ENCODE measurements around the gene CCL3.
"Not testable (repeated sequence)": the region's sequence is repeated elsewhere in the genome, so short reads cannot be mapped to it uniquely, and the experiment has no call there.

CCL3 gene

DNA sequence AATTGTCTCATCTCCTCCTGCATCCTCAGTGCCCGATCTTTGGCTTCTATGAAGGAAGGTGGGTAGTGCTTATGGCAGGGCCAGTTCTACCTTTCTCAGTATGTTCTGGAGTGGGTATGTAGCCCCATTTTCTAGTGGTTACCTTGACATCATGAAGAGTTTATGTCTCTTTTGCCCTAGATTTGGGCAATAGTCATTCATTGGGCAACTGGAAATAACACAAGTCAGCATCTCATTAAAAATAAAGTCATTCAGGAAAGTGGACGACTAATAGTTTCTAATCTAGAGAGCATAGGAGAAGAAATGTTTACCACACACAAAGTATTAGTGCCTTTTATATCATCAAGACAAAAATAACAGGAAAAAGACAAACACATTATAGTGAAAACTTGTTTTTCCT lies 6.3 kb downstream of the CCL3 start:
- not testable (repeated sequence) for DNase-seq

DNA sequence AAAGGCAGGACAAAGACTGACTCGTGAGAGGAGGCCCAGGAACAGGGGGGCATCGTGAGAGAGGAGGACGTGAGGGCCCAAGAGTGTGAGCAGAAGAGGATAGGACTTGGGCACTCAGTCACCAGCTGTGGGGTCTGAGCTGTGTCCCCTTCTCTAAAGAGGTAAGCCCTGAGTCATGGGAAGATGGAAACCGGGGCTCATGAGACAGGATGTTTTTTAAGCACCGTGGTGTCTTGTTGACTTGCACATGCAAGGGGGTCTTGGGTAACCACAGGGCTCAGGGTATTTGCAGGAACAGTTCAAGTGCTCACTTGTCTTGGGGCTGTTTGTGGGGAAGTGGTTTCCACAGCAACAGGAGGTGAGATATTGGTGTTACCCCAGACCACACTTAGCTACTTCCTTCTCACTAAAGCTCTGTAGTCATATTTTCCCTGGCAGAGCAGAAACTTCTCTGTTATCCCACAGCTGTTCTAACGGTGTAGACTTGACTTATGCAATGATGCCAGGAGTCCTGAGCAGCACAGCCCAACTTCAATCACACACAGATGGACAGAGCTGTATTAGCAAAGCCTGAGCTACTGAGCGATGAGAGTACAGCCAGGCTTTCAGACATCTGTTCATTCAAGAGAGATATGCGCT lies 7.3 kb downstream of the CCL3 start:
- not testable (repeated sequence) for DNase-seq

DNA sequence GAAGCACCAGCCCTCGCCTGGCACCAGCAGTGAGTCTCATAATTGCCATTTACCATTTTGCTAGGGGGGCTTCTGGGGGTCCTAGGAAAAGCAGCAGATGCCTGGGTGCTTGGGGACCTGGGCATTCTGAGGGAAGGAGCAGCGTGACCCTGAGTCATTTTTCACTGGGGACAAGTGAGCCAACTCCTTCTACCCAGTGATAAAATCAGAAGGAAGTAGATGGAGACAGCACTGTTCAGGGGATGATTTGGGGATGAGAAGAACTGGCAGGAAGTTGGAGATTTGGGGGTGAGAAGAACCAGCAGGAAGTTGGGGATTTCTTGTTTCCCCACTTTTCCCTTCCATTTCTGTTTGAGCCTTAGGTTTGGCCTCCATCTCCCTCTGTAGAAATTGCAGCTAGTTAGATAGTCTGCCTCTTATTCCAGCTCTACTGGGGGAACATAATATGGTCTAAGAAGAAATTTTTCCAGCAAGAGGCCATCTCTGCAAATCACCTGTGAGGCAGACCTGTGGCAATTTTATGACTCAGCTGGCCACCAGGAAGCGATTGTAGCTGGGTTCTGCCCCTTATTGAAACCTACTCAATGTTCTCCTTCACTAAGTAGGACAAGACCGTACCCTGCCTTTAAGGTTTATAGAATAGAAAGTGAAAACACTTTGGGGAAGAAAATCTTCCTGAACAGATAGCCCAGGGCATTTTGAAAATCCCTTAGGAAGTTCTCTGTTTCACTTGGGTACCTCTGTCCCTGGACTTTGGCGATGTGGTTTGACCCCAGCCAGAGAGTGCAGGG lies 8.1 kb downstream of the CCL3 start:
- not testable (repeated sequence) for DNase-seq

DNA sequence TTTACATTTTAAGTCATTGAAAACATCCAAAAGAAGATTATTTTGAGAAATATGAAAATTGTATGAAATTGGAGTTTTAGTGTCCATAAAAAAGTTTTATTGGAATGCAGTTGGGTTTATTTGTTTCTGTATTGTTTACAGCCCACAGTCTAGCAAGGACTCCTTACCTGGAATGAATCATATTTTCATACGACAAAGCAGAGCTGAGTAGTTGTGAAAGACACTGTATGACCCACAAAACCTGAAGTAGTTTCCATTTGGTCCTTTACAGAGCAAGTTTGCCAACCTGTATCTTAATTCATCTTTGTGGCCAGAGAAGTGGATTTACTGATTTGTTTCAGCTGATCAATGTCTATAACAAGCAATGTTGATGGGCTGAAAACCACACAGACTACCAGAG lies 15.6 kb downstream of the CCL3 start:
- DNase-seq = no peak

DNA sequence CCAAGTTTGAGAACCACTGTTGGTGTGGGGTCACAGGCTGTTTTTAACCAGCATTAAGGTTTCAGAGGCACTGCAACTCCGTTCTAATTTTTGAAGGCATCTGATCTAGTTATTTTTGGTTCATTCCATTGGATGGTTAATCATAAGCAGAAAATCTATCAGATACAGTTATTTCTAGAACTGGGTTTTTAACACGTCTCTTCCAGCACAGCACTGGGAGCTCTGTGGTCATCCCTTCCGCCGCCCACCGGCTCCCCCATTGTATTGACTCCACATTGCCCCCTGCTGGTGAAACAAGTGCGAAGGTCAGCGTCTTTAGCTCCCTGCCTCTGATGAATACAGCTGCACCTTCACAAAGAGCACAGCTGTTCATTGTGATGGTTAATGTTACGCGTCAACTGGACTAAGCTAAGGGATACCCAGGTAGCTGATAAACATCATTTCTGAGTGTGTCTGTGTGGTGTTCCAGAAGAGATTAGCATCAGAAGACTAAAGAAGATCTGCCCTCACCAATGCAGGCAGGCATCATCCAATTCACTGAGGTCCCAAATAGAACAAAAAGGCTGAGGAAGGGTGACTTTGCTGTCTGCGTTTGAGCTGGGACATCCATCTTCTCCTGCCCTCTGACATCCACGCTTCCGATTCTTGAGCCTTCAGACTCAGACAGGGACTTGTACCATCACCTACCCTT lies 17.4 kb downstream of the CCL3 start:
- no peak for DNase-seq

DNA sequence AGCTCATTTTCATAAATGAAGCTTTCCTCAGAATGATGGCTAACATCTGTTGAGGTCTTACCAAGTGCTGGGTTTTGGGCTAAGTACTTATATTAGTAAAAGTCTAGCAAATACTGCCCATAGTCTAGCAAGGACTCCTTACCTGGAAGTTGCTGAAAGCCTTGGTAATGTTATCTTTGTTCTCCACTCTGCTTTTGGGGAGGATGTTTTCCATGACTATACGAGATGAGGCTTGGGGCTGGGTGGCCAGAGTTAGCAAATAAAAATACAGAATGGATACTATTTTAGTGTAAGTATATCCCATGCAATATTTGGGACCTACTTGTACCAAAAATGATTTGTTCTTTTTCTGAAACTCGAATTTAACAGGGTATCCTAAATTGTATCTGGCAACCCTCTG lies 18.2 kb downstream of the CCL3 start:
- DNase-seq = no peak

DNA sequence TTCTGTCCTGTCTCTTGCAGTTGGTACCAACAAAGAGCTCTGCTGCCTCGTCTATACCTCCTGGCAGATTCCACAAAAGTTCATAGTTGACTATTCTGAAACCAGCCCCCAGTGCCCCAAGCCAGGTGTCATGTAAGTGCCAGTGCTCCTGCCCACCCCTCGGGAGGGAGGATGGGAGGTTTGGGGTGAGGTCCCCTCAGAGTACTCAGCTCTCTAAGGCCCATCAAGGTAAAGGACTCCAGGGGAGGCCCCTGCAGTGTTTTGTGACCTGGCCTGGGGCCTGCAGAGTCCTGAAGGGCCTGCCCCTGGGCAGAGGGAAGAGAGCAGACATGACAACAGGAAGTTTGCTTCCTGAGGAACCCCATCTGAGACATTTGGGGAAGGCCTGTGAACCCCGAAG lies 19.5 kb downstream of the CCL3 start:
- no peak for DNase-seq

DNA sequence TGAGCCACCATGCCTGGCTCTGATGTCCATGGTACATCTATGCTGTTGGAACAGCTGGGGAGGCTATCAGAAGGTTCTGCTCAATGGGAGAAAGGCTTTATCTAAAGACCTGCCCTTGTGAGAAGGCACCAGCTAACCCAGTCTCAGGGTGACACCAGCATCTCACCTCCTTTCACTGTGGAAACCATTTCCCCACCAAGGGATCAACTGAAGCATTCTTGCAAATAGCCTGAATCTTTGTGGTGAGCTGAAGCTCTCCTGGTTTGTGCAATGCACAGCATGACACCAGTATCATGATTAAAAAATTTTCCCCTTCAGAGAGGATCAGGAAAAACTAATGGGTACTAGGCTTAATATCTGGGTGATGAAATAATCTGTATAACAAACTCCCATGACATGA lies 20.8 kb downstream of the CCL3 start:
- DNase-seq = no peak

DNA sequence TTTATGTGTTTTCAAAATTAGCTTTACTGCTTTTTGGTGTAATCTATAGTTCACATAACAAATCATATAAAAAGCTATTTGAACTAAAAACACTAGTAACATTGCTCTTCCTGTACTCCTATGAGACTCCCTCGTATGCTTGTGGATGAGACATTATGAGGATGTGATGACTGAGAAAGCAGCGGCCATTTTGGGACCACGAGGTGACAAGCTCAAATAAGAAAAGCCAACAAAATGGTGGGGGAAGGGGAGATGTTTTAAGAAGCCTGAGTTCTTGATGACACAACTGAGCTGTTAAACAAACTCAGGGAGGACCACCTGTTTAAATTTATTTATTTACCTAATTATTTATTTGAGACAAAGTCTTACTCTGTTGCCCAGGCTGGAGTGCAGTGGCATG lies 21.4 kb downstream of the CCL3 start:
- DNase-seq = no peak

DNA sequence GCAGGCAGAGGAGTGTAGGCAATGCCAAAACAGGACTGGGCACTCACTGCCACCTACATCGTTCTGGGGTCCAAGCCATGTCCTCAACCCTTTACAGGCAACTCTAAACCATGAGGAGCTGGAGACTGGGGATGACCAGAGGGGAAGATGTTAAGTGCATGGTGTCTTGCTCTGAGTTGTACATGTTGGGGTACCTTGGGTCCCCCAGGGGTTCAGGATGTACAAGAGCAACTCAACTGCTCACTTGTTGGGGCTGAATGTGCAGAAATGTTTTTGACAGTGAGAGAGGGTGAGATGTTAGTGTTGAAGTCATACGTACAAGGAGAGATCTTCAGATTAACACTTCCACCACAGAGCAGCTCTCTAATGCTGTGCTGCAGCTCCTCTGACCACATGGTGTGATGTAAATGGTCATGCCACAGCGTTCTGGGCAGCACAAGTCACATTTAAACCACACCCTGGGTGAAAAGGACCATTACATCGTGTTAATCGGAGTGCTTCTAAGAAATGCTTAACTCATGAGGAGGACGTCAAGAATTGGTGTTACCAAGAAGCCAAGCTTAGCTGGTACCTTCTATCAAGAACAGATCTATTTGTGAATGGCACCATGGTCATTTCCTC lies 23.5 kb downstream of the CCL3 start:
- DNase-seq = no peak

DNA sequence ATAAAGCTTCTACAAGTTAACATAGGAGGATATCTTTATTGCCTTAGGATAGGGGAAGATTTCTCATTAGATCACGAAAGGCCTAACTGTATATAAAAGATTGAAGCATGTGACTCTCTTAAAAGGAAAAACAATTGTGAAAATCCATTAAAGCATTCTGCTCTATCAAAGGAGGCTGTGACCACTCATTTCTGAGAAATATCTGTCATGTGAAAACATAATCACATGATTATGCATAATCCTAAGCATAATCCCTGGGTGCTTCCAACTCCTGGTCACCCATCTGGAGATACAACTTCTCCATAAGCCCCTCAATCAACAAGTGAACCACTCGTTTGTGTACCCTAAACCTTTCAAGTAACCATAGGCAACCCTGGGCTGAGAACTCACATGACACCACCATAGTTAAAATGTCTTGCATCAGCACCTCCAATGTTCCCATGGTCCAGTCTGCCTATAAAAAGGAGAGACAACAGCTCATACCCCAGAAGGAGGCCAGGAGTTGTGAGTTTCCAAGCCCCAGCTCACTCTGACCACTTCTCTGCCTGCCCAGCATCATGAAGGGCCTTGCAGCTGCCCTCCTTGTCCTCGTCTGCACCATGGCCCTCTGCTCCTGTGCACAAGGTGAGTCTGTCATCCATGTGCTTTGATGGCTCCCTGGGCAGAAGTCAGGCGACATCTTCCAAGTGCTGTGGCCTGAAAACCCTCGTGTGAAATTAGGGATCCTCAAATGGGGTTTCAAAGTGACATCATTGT lies 26.0 kb downstream of the CCL3 start, which contains the start of gene CCL18:
Gene CCL18, plus strand, starts transcription at position 487 of the 756 bp plus-strand sequence. Its CDS starts 71 bp downstream, at position 558.
- no peak for DNase-seq

DNA sequence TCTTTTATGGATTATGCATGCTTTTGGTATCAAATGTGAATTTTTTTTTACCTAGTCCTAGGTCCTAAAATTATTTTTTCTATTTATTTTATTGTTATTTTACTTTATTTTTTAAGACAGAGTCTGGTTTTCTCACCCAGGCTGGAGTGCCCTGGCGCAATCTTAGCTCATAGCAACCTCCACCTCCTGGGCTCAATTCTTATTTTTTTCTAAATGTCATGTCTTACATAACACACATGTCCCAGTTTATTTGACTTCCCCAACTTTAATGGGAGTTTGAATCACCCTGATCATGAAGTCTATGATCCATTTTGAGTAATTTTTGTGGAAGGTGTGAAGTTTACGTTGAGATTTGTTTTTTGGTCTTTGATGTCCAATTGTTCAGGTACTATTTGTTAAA lies 29.1 kb downstream of the CCL3 start:
- DNase-seq = no peak

DNA sequence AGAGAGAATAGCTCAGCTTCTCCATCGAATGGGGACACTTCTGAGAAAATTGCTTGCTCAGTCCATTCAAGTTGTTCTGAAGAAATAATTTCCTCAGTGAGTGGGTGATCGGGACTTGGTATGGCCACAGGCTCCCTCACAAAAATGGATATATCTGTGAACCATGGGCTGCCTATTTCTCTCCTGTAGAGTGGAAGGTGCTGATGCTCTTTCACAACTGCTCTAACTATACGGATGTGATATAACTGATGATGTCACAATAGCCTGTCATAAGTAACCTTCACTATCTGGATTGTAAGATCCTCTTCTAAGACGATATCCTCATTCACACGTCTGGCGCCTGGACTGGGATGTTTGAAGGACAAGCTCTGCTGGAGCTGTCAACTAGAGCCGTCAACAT lies 30.5 kb downstream of the CCL3 start:
- no peak for DNase-seq

DNA sequence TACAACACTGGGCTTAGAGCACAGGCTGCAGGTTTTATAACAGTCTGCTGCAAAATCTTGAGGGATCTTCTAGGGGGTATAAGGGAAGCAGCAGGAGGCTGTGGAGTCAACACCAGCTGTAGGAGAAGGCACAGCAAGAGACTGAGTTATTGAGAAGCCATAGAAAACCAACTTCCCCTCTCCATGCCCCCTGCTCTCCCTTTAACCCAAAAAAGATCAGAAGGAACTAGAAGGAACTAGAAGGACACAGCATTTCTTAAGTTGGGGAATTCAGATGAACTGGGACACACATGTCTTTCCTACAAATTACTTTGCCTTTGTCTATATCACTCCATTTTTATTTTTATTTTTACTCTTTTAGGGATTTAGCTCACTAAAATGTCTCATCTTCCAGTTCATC lies 32.0 kb downstream of the CCL3 start:
- DNase-seq = no peak

DNA sequence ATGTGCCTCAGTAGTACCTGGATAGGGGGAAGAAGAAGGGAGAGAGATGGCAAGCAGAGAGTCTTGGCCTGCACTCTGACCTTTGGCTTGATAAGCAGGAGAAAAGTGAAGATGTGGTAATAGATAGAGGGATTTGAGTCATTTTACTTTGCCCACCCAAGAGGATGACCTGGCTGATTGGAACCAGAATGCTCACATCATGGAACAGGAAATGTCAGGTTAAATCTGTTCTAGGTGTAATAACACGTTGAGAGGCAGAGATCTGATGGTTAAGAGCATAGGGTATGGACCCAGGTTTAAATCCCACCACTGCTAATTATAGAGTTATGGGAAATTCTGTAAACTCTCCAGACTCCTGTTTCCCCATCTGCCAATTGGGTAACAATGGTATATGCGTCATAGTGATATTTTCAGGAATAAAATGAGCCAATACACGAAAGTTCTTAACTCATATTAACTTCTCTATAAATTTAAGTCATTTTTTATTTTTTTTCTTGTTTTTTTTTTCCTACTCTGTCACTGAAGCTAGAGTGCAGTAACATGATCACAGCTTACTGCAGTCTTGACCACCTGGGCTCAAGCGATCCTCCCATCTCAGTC lies 33.9 kb downstream of the CCL3 start:
- DNase-seq = no peak

DNA sequence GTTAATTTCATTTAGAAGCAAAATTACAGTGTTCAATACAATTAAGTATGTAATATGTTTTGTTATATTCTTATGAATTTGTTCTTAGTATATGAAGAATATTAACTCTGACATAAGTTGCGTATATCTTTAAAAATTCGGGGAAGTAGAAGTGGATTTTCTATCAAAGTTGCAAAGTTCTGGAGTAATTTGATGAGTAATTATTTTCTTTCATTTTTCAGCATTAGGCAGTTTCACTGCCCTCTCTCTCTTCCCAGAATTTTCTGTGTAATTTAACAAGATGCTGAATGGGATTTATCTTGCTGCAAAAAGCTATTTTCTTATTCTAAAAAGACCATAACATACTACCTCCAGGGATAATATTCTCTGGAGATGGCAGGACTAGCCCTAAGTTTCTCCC lies 34.8 kb downstream of the CCL3 start:
- no peak for DNase-seq

DNA sequence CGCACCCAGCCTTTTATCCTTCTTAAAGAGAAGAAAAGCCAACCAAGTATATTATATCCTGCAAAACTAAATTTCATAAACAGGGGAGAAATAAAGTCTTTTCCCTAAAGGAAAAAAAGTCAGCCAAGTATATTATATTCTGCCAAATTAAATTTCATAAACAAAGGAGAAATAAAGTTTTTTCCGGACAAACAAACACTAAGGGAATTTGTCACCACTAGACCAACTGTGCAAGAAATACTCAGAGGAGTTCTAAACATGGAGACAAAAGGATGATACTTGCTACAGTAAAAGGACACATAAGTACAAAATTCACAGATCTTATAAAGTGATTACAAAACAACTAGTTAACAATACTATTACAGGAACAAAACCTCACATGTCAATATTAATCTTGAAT lies 40.3 kb downstream of the CCL3 start:
- no peak for DNase-seq

DNA sequence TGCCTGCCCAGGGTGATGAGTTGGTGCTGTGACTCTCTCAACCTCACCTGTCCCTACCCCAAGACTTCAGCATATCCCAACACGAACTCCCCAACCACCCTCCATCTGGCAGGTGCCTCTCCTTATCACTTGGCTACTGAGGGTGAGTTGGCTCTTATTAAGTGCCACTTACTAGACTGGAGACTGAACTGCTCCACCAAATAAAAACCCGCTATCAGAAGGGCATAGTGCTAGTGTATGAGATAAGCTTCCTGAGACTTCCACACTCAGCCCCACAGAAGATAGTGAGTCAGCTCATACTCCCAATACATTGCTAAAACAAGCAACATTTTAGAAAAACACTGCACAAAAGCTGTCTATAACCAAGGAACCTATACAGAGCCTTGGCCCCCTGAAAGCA lies 41.9 kb downstream of the CCL3 start:
- no peak for DNase-seq
